HCT116 (cell line): ENCODE measurements around the gene IRGQ. TPM values are rescaled to one million over a fixed set of nuclear protein-coding genes. Genes with fewer than 3 reads are reported as not detected.

Source experiments
- ATAC-seq: fragments of 200-7000 bp; cut with Tn5 transposase; 2 replicates; pipeline ENCODE4 v1.9.1; 2020; ENCODE audit warnings: mild to moderate bottlenecking, moderate library complexity
- BruUV-seq: library from RNA; stranded (reverse); fragments of 400-500 nt; replicated peaks from 2 replicates; lab custom pipeline; 2021; lab: Mats Ljungman, UMichigan
- CTCF ChIA-PET: fragments of 300-600 bp; sonication (Branson Sonifier 250); formaldehyde crosslinking; loops from one replicate; lab custom pipeline; 2021; ENCODE audit warnings: antibody characterized with exemption; lab: Charles Lee
- POLR2A ChIA-PET: fragments of 300-600, 350-600 bp; sonication (Branson Sonifier 250); formaldehyde crosslinking; loops from one replicate; lab custom pipeline; 2021; ENCODE audit warnings: antibody characterized with exemption; lab: Charles Lee
- RAD21 ChIA-PET, 2 experiments: fragments of 300-600 bp; sonication (Branson Sonifier 250); formaldehyde crosslinking; loops; one replicate each; lab custom pipeline; 2023; ENCODE audit warnings: low total read pairs in 2 of 2; ENCODE audit not compliant: uncharacterized antibody in 2 of 2, unreplicated experiment in 2 of 2, low non-redundant PET in 1 of 2; lab: Charles Lee
- DNase-seq: peaks from one replicate; pipeline ENCODE4 v3.0.0-alpha.2; 2010; ENCODE audit warnings: low read depth, low spot score
- H2AFZ ChIP-seq: fragments of 200-600 bp; shearing (Covaris generic), sonication (generic); 2 replicates; pipeline ENCODE4 v1.6.1; 2017; ENCODE audit warnings: low read depth, mixed run types, mixed read lengths, antibody characterized with exemption, low read length; ENCODE audit not compliant: poor library complexity, severe bottlenecking
- H3K27ac ChIP-seq: 2 replicates; pipeline ENCODE4 v1.5.1; 2012; ENCODE audit warnings: low read depth, low read length
- H3K27me3 ChIP-seq: fragments of 200-600 bp; sonication (generic); 2 replicates; pipeline ENCODE4 v1.6.1; 2016; ENCODE audit warnings: mixed run types, low read length, mixed read lengths; ENCODE audit not compliant: insufficient read depth
- H3K36me3 ChIP-seq, 2 experiments: fragments of 200-500 bp in 1 of 2; fragments of 200-600 bp in 1 of 2; sonication (Bioruptor generic) in 1 of 2; sonication (generic) in 1 of 2; 2 replicates each; pipeline versions ENCODE4 v1.5.1 to v1.6.1; 2014 to 2016; ENCODE audit warnings: low read length in 2 of 2, inconsistent platforms in 1 of 2, mixed read lengths in 1 of 2, mixed run types in 1 of 2; ENCODE audit not compliant: insufficient read depth in 2 of 2, control insufficient read depth in 1 of 2
- H3K4me1 ChIP-seq, 2 experiments: fragments of 200-600 bp in 1 of 2; sonication (generic) in 1 of 2; 2 replicates each; pipeline versions ENCODE4 v1.5.1 to v1.6.1; 2012 to 2017; ENCODE audit warnings: low read length in 2 of 2, inconsistent platforms in 1 of 2, mild to moderate bottlenecking in 1 of 2, mixed read lengths in 1 of 2, mixed run types in 1 of 2, moderate library complexity in 1 of 2; ENCODE audit not compliant: insufficient read depth in 2 of 2, control insufficient read depth in 1 of 2
- H3K4me2 ChIP-seq: fragments of 200-600 bp; sonication (generic); 2 replicates; pipeline ENCODE4 v1.6.1; 2017; ENCODE audit warnings: mixed run types, low read length, mixed read lengths
- H3K4me3 ChIP-seq, 2 experiments: fragments of 200-600 bp in 1 of 2; sonication (generic) in 1 of 2; replicated peaks in 1 of 2; 2 replicates each; pipeline ENCODE4 v1.5.1; 2011 to 2016; ENCODE audit warnings: low read length in 2 of 2, control low read depth in 1 of 2, low read depth in 1 of 2, mild to moderate bottlenecking in 1 of 2, mixed read lengths in 1 of 2, mixed run types in 1 of 2
- H3K79me2 ChIP-seq: fragments of 200-600 bp; sonication (generic); 2 replicates; pipeline ENCODE4 v1.6.1; 2017; ENCODE audit warnings: mild to moderate bottlenecking, mixed run types, low read length, moderate library complexity, mixed read lengths; ENCODE audit not compliant: insufficient read depth
- H3K9ac ChIP-seq: fragments of 200-600 bp; sonication (generic); 2 replicates; pipeline ENCODE4 v1.6.1; 2016; ENCODE audit warnings: low read length, mixed read lengths
- H3K9me2 ChIP-seq: fragments of 200-600 bp; sonication (generic), shearing (Covaris generic); 2 replicates; pipeline ENCODE4 v1.6.1; 2017; ENCODE audit warnings: mixed run types, mild to moderate bottlenecking, moderate library complexity; ENCODE audit not compliant: insufficient read depth
- H3K9me3 ChIP-seq, 2 experiments: fragments of 200-500 bp in 1 of 2; fragments of 200-600 bp in 1 of 2; sonication (Bioruptor generic) in 1 of 2; sonication (generic) in 1 of 2; 2 replicates each; pipeline ENCODE4 v1.6.1; 2014 to 2017; ENCODE audit warnings: low read length in 2 of 2, mixed read lengths in 2 of 2, inconsistent platforms in 1 of 2, low read depth in 1 of 2, mild to moderate bottlenecking in 1 of 2, mixed run types in 1 of 2, moderate library complexity in 1 of 2; ENCODE audit not compliant: control insufficient read depth in 1 of 2, insufficient read depth in 1 of 2
- H4K20me1 ChIP-seq: fragments of 200-600 bp; sonication (generic), shearing (Covaris generic); 2 replicates; pipeline ENCODE4 v1.6.1; 2017; ENCODE audit warnings: mixed run types, mild to moderate bottlenecking, moderate library complexity; ENCODE audit not compliant: insufficient read depth
- CTCF ChIP-seq, 3 experiments: fragments of 200-600 bp in 1 of 3; sonication (generic) in 1 of 3; IDR thresholded peaks in 2 of 3; conservative IDR thresholded peaks in 1 of 3; 2 replicates each; pipeline ENCODE4 v1.5.1; 2012 to 2017; ENCODE audit warnings: low read depth in 2 of 3, low read length in 2 of 3, antibody characterized with exemption in 1 of 3, borderline replicate concordance in 1 of 3, control low read depth in 1 of 3, mild to moderate bottlenecking in 1 of 3, mixed read lengths in 1 of 3, mixed run types in 1 of 3, moderate library complexity in 1 of 3; ENCODE audit not compliant: insufficient read depth in 1 of 3
- ELF1 ChIP-seq: IDR thresholded peaks from 2 replicates; pipeline ENCODE4 v1.6.1; 2012; ENCODE audit warnings: low read depth, borderline replicate concordance
- EZH2phosphoT487 ChIP-seq: fragments of 200-600 bp; IDR thresholded peaks from 2 replicates; pipeline ENCODE4 v1.6.1; 2018; ENCODE audit warnings: antibody characterized with exemption, borderline replicate concordance
- JUND ChIP-seq: IDR thresholded peaks from 2 replicates; pipeline ENCODE4 v1.6.1; 2012
- POLR2A ChIP-seq: IDR thresholded peaks from 2 replicates; pipeline ENCODE4 v1.7.0; 2011; ENCODE audit warnings: borderline replicate concordance; ENCODE audit not compliant: insufficient read depth, insufficient read length; ENCODE audit errors: extremely low read depth
- POLR2AphosphoS5 ChIP-seq: IDR thresholded peaks from 2 replicates; pipeline ENCODE4 v1.6.1; 2011; ENCODE audit warnings: mild to moderate bottlenecking, low read depth, low read length, moderate library complexity
- SIN3A ChIP-seq: IDR thresholded peaks from 2 replicates; pipeline ENCODE4 v1.6.1; 2012; ENCODE audit warnings: low read depth
- SRF ChIP-seq: IDR thresholded peaks from 2 replicates; pipeline ENCODE4 v1.6.1; 2012; ENCODE audit warnings: low read depth
- intact Hi-C: fragments of 100-400 bp; cut with micrococcal nuclease; formaldehyde crosslinking; loops from 2 replicates; pipeline ENCODE4 v1.10.0; 2022
- total RNA-seq: library from RNA; stranded (reverse); gene quantifications from one replicate; pipeline ENCODE4 v1.2.1, GENCODE V29; 2021; ENCODE audit not compliant: unreplicated experiment

Gene IRGQ
- total RNA-seq, 1 experiment from 2014 or later: 14.6 TPM

GRCh38 chr19:43552198-43552450 lies 43.8 kb downstream of the IRGQ start:
- H3K79me2 ChIP-seq: no peaks in the 10 kb centered on the region
- no TSS peak for BruUV-seq
- H3K4me2 ChIP-seq: no peak overlapping the region
- intact Hi-C loops: no loop called here
- DNase-seq (no peak), ATAC-seq (no peak)
- H3K9me3 ChIP-seq: no peaks in the 10 kb centered on the region
- no peaks in the 10 kb centered on the region for H3K27me3 ChIP-seq
- no peaks in the 10 kb centered on the region for H4K20me1 ChIP-seq
- H3K36me3 ChIP-seq: peaks cover 5 to 10% of the 10 kb centered on the region in 2 experiments; a peak in 3 of 4 replicates
- TF ChIP-seq CTCF (IDR thresholded peaks at IDR 0.05 in 2 of 3, conservative IDR thresholded peaks at IDR 0.05 in 1 of 3; ENCODE audit: borderline replicate concordance in 1 of 3, insufficient read depth in 1 of 3, low read depth in 2 of 3, low read length in 2 of 3) (no peak), JUND (no peak), SRF (no peak), POLR2A (no peak)
- no peak overlapping the region for H3K27ac ChIP-seq
- ChIA-PET CTCF (no interaction called here), RAD21 (no interaction called here), POLR2A (no interaction called here)
- H3K9me2 ChIP-seq: no peaks in the 10 kb centered on the region
- no peaks in the 10 kb centered on the region for H3K4me1 ChIP-seq
- H3K4me3 ChIP-seq: no peak overlapping the region
- H2AFZ ChIP-seq: no peak overlapping the region
- H3K9ac ChIP-seq: no peak overlapping the region

GRCh38 chr19:43551399-43552197 lies 44.3 kb downstream of the IRGQ start:
- Histone ChIP-seq H3K27ac (no peak overlapping the region), H3K79me2 (no peaks in the 10 kb centered on the region), H4K20me1 (no peaks in the 10 kb centered on the region), H3K36me3 (peaks cover 5 to 10% of the 10 kb centered on the region in 2 experiments; a peak in 3 of 4 replicates), H2AFZ (no peak overlapping the region), H3K4me3 (no peak overlapping the region), H3K9me2 (no peaks in the 10 kb centered on the region), H3K9me3 (no peaks in the 10 kb centered on the region), H3K27me3 (no peaks in the 10 kb centered on the region), H3K9ac (no peak overlapping the region), H3K4me1 (no peaks in the 10 kb centered on the region), H3K4me2 (no peak overlapping the region)
- ChIA-PET POLR2A (no interaction called here), CTCF (no interaction called here), RAD21 (no interaction called here)
- no peak for TF ChIP-seq POLR2A
- no peak for TF ChIP-seq SIN3A
- TF ChIP-seq SRF: no peak
- TF ChIP-seq POLR2AphosphoS5: no peak
- TF ChIP-seq JUND: no peak
- no peak for TF ChIP-seq CTCF (IDR thresholded peaks at IDR 0.05 in 2 of 3, conservative IDR thresholded peaks at IDR 0.05 in 1 of 3; ENCODE audit: borderline replicate concordance in 1 of 3, insufficient read depth in 1 of 3, low read depth in 2 of 3, low read length in 2 of 3)
- no peak for TF ChIP-seq ELF1
- TF ChIP-seq EZH2phosphoT487: no peak
- DNase-seq: no peak
- ATAC-seq: no peak
- no TSS peak for BruUV-seq
- intact Hi-C loops: no loop called here
